ENCODE measurements around the gene C1QTNF12. TPM values are rescaled to one million over a fixed set of nuclear protein-coding genes. Genes with fewer than 3 reads are reported as not detected.

Gene C1QTNF12
- total and polyA plus RNA-seq, 12 donors, result 0.42 to 2.3 (median 1.1) TPM; not detected in 1

DNA sequence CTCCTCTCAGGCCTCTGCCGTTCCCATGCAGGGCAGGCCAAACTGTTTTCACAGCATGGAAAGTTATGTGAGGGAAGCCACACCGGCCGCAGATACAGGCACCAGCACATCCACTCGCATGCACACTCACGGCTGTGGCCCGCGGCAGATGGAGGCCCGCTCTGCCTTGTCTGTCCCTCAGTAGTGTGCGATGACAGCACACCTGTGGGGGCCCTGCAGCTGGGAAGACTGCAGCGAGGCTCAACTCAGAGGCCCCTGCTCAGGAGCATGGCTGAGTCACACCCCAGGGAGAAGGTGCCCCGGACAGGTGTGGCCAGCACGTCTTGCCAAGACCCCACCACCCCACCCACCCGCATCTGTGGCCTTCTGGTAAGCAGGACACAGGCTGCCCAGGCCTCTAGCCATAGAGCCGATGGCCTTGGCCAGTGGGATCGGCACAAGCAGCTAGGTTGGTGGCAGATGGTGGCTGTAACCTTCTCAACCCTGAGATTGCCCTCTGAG lies 28.5 kb upstream of the C1QTNF12 start:
- DNase-seq (no peak), ATAC-seq (no peak)
- Histone ChIP-seq H3K27me3 (no peaks in the 10 kb centered on the region), H3K36me3 (peaks cover 0 to 12% (median 0%) of the 10 kb centered on the region in 9 donors), H3K9me3 (no peaks in the 10 kb centered on the region), H3K4me1 (peaks cover 23 to 41% (median 38%) of the 10 kb centered on the region in 9 donors), H3K4me3 (peak overlapping the region in 5 of 10 donors; percentile 92 to 97 (median 94)), H3K27ac (peak overlapping the region in 4 of 10 donors; percentile 91 to 95 (median 93))
- intact Hi-C loops (cut with DNase I), result loop anchor here in 1 of 10 donors (5.0 kb wide), 1 partner anchor 43 kb away; the partner anchor contains the start of genes B3GALT6 and SDF4
- TF ChIP-seq, protein P1, sequence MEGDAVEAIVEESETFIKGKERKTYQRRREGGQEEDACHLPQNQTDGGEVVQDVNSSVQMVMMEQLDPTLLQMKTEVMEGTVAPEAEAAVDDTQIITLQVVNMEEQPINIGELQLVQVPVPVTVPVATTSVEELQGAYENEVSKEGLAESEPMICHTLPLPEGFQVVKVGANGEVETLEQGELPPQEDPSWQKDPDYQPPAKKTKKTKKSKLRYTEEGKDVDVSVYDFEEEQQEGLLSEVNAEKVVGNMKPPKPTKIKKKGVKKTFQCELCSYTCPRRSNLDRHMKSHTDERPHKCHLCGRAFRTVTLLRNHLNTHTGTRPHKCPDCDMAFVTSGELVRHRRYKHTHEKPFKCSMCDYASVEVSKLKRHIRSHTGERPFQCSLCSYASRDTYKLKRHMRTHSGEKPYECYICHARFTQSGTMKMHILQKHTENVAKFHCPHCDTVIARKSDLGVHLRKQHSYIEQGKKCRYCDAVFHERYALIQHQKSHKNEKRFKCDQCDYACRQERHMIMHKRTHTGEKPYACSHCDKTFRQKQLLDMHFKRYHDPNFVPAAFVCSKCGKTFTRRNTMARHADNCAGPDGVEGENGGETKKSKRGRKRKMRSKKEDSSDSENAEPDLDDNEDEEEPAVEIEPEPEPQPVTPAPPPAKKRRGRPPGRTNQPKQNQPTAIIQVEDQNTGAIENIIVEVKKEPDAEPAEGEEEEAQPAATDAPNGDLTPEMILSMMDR (IDR thresholded peaks at IDR 0.05), result no peak
- WGBS, 2 donors, result 90% methylated on average over 15 of the region's 15 CpGs

DNA sequence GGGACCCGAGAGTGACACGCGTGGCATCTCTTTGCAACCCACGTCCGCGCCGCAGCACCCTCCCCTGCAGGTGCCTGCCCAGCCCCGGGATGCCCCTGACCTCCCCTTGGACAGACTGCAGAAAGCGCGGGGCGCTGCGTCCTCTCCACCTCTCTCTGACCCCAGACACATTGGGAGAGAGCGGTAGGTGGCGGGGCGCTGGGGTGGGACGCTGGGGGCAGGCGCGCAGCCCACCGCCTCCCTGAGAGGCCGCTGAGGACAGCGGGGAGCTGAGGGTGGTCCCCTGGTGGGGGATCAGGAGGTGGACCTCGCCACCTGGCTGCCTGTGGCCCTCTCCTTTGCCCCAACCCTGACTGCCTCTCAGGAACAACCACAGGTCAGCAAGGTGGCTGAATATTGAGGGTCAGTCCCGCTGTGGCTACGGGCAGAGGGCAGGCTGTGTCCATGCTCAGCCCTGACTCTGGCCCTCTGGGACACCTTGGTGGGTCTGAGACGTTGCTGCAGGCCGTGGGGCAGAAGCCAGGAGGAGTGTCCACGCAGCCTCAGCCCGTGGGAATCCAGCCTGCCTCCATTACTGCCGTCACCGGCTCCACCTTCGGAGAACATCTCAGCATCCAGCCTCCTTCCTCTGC lies 27.9 kb upstream of the C1QTNF12 start:
- TF ChIP-seq, protein P1 (IDR thresholded peaks at IDR 0.05), result peak in 1 of 9 donors; percentile 3
- H3K4me3 ChIP-seq, result peak overlapping the region; percentile 81 to 99 (median 96)
- H3K4me1 ChIP-seq, result peaks cover 23 to 46% (median 41%) of the 10 kb centered on the region in 9 donors
- ATAC-seq (peak in 7 of 8 donors; percentile 18 to 63 (median 31)), DNase-seq (peak in 1 of 2 donors; percentile 23)
- H3K36me3 ChIP-seq, result peaks cover 0 to 18% (median 0%) of the 10 kb centered on the region in 9 donors
- H3K9me3 ChIP-seq, result no peaks in the 10 kb centered on the region
- H3K27me3 ChIP-seq, result no peaks in the 10 kb centered on the region
- intact Hi-C loops (cut with DNase I), result loop anchor here in 1 of 10 donors (5.0 kb wide), 1 partner anchor 42 kb away; the partner anchor contains the start of genes B3GALT6 and SDF4
- WGBS, 2 donors, result 17 to 18% methylated on average over 31 of the region's 31 CpGs
- H3K27ac ChIP-seq, result peak overlapping the region; percentile 50 to 95 (median 92)

DNA sequence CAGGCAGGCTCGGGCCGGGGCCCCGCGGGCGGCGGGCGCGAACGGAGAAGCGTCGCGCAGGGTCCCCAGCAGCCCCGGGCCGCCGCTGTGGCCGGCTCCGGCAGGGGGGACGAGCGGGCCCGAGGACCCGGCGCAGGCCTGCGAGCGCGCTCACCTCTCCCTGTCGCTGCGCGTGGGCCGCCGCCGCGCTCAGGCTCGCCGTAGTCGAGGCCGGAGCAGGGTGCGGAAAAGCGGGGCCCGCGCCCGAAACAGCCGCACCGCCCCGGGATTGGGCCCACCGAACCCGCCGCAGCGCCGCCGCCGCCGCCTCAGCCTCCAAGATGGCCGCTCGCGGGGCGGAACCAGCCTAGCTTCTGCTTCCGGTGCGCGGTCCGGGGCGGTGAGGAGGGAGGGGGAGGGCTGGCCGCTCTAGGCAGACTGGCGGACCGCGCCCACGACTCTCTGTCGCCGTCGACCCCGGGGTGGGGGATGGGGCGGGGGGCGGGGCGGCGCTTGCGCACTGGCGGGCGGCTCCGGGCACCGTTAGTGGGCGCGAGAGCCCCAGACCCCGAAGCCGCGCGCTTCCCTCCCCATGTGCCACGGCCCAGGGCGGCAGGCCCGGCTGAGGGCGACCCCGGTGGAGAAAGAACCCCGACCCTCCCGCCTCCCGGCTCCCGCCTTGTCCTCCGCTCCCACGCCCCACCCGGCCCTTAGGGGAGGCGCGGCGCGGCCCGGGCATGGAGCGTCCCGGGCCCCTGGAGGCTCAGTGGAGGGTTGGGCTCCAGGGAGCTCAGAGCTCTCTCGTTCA lies 27.2 kb upstream of the C1QTNF12 start, which contains the start of gene UBE2J2:
Gene UBE2J2, minus strand, starts transcription at position 343 of the 787 bp plus-strand sequence. CDS start 5,862 bp downstream, outside the sequence.
- H3K36me3 ChIP-seq, result peaks cover 0 to 21% (median 0%) of the 10 kb centered on the region in 9 donors
- peak; percentile 94 to 95 for DNase-seq
- peak; percentile 96 to 98 (median 97) for ATAC-seq
- TF ChIP-seq, protein P1 (IDR thresholded peaks at IDR 0.05), result peak in 4 of 9 donors; percentile 16 to 37 (median 35)
- 0% methylated on average over 93 to 105 of the region's 105 CpGs for WGBS, 2 donors
- peak within 1 kb of the TSS; percentile 81 to 99 (median 96) for H3K4me3 ChIP-seq
- intact Hi-C loops (cut with DNase I), result loop anchor here in 1 of 10 donors (5.0 kb wide), 1 partner anchor 41 kb away; the partner anchor contains the start of genes B3GALT6 and SDF4
- H3K9me3 ChIP-seq, result no peaks in the 10 kb centered on the region
- H3K4me1 ChIP-seq, result peaks cover 23 to 49% (median 41%) of the 10 kb centered on the region in 9 donors
- no peaks in the 10 kb centered on the region for H3K27me3 ChIP-seq
- peak within 1 kb of the TSS; percentile 53 to 95 (median 92) for H3K27ac ChIP-seq

DNA sequence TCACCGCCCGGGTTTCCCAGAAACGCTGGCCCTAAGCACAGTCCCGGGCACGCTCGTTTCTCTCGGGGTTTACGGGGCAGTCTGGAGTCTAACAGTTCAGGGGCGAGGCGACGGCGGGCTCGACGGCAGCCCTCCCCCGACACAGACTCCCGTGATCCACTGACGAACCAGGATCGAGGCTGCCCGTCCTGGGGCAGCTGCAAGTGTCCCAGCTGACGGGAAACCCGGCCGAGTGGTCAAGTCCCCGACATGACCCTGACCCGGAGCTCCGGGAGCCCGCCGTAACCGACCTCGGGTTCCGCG lies 26.6 kb upstream of the C1QTNF12 start:
- intact Hi-C loops (cut with DNase I), result loop anchor here in 1 of 10 donors (5.0 kb wide), 1 partner anchor 41 kb away; the partner anchor contains the start of genes B3GALT6 and SDF4
- TF ChIP-seq, protein P1 (IDR thresholded peaks at IDR 0.05), result no peak
- Histone ChIP-seq H3K36me3 (peaks cover 0 to 27% (median 0%) of the 10 kb centered on the region in 9 donors), H3K4me3 (peak overlapping the region; percentile 81 to 99 (median 96)), H3K4me1 (peaks cover 26 to 49% (median 41%) of the 10 kb centered on the region in 9 donors), H3K9me3 (no peaks in the 10 kb centered on the region), H3K27me3 (no peaks in the 10 kb centered on the region), H3K27ac (peak overlapping the region; percentile 53 to 95 (median 92))
- DNase-seq, result no peak
- 0% methylated on average over 26 to 31 of the region's 31 CpGs for WGBS, 2 donors
- ATAC-seq, result no peak
